Activated gamma-delta T cell treated with anti-CD3 and anti-CD28 coated beads, Interleukin-2, amount 50 U/mL, for 16 hours (primary cell): Measurements from ENCODE around the gene SLC27A4.

Experiments used
- DNase-seq: peaks from one replicate; pipeline ENCODE4 v3.0.0-alpha.2; 2020; ENCODE audit warnings: low read depth

The SLC27A4 gene

DNA sequence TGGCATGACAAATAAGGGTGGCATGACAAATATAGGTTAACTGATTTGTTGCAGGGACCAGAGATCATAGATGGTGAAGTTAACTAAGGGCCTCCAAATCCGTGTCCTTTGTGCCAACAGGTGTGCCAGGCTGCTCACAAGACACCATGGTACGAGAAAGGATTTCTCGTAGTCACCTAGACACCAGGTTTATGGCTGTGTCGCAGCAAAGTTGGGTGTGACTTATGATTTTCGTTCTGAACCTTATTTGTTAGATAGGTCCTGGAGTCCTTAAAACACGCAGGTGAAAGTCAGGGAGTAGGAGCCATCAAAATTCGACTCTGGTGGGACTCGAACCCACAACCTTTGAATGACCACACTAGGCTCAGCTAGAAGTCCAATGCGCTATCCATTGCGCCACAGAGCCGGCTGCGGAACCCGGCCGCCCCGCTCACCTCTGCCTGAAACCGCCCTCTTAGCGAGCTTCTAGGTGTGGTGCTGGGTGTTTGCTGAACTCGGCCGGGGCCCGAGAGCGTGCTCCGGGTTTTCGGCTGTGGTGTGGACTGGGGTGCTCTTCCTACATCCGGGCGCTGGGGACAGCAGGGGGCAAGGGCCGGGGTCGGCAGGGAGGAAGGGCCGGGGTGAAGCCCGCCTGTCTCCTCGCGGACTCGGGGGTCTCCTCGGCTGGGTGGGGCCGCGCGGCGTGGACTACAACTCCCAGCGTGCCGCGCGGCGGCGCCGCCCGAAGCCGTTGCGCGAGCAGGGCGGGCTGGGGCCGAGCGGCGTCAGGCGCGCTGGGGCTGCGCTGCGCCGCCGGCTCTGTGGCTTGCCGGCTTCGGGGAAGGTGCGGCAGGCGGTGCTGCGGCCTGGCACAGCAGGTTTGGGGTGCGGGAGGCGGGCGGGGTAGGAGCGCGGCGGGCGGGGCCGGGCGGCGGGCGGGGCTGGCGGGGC lies at the start of gene SLC27A4:
Gene SLC27A4 (plus strand): TSS at position 767 of the 930 bp plus-strand sequence. CDS start 2,606 bp downstream, outside the sequence.
- peak; percentile 65 for DNase-seq

DNA sequence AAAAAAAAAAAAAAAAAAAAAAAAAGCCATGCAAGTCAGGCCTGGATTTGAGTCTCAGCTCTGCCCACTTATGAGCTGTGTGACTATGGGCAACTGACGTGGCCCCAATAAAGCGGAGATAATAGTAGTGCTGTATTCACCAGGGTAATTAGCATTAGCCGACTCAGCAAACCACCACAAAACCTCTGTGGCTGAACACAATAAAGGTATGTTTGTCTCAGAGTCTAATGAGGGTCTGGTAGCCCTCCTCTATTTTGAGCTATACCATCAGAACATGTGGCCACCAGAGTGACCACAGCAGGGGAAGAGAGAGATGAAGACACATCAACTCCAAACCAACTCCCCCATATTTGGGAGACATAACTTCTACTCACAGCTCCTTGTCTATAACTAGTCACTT lies 48.3 kb upstream of the SLC27A4 start:
- no peak for DNase-seq

DNA sequence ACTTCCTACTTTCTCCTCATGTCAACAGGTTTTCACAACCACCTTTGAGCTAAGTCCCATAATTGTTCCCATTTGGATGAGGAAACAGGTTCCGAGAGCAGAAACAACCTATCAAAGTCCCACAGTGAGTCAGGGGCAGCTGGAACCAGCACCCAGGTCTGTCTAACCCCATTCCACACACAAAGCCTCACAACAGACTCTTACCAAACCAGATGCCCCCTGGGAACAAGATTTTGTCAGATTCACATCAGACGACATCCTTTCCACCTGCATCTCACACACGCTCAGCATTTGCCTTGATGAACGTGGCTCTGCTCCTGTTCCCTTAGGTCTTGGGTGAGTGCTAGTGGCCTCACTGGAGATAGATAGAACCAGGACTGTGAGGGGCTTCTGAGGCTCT lies 47.2 kb upstream of the SLC27A4 start:
- DNase-seq, result no peak

DNA sequence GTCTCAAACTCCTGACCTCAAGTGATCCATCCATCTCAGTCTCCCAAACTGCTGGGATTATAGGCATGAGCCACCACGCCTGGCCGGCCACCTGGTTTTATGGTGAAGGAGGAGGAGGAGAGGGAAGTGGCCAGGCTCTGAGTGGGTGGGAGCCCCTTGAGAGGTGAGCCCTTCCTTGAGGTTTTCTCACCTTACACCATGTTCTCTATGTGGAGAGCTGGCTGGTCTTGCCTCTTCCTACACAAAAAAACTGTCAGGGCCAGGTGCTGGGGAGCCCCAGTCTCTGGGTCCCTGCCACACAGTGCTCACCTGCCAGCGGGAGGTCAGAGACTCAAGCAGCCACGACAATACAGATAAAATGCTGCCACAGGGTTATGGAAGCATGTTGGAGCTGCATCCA lies 46.2 kb upstream of the SLC27A4 start:
- DNase-seq, result no peak

DNA sequence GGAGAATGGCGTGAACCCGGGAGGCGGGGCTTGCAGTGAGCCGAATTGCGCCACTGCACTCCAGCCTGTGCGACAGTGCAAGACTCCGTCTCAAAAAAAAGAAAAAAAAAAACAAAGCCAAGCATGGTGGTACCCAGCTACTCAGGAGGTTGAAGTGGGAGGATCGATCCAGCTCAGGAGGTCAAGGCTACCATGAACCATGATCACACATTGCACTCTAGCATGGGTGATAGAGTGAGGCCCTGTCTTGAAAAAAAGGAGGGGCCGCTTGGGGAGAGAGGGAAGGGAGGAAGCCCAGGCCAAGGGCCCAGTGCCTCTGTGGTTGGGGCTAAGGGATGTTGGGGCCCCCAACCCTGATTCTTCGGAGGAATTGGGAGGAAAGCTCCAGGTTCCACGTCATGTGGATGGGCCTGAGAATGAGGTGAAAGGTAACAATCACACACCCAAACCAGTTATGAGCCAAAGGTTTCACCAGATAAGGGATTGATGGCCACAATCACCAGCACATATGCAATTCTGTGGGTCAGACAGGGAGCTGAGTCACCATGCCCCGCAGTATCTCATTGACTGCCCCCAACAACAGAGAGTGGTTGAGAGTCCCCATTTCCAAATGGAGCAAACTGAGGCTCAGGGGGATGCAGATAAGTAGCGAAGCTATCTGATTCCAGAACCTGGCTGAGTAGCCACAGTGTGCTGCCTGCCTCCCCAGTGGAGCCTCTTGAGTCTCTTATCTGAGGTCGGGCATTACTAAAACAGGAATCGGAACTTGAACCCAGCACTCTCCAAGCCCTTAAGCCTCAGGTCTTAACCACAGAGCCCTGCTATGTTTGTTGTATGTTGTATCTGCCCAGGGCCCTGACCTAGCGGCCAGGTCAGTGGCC lies 43.7 kb upstream of the SLC27A4 start:
- no peak for DNase-seq

DNA sequence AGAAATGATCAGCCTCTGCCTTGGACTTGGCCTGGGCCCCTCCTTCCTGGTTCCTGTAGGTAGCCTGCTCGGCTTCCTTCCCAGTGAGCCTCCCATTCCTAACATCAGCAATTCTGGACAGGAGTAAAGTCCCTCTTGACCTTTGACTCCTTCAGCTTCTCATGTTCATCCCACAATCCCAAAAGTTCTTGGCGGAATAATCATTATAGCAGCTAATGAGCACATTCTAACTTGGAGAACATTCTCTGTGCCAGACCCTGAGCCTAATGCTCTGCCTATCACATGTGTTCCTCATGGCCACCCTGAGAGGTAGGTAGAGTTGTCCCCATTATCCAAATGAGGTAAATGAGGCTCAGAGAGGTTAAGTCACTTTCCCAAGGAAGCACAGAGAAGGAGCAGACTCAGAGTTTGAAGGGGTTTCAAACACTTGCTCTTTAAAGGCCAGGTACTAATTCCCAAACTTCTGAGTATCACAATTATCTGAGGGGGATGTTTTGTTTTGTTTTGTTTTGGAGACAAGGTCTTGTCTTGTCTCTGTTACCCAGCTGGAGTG lies 43.0 kb upstream of the SLC27A4 start:
- no peak for DNase-seq

DNA sequence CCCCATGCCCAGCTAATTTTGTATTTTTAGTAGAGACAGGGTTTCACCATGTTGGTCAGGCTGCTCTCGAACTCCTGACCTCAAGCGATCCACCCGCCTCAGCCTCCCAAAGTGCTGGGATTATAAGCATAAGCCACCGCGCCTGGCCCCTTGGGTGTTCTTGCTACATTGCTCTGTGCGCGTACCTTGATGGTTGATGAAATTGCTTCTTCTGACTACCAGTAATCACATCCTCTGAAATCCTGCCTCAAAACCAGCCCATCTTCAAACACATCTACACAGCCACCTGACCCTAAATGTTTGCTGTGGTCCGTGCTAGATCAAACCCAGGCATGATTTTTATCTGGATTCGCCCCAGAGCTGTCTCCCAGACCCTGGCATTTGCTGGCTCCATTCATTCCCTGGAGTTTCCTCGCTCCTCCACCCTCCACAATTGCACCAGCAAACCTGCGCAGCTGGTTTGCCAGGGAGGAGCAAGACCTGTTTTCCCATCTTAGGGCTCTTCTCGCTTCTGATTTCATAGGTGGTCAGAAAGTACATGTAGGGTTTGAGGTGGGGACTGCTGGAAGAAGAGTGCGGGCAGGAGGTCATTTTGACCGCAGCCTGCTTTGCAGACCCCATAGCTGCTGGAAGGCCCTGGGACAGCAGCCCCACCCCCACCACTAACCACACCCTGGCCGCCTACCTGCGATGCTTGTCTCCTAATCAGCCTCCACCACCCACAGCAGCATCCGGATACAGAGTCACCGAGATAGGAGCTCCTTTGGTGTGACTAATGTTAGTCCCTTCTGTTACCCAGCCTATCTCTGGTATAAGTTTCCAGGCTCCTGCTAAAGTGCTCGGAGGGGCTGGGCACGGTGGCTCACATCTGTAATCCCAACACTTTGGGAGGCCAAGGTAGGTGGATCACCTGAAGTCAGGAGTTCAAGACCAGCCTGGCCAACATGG lies 41.5 kb upstream of the SLC27A4 start:
- no peak for DNase-seq

DNA sequence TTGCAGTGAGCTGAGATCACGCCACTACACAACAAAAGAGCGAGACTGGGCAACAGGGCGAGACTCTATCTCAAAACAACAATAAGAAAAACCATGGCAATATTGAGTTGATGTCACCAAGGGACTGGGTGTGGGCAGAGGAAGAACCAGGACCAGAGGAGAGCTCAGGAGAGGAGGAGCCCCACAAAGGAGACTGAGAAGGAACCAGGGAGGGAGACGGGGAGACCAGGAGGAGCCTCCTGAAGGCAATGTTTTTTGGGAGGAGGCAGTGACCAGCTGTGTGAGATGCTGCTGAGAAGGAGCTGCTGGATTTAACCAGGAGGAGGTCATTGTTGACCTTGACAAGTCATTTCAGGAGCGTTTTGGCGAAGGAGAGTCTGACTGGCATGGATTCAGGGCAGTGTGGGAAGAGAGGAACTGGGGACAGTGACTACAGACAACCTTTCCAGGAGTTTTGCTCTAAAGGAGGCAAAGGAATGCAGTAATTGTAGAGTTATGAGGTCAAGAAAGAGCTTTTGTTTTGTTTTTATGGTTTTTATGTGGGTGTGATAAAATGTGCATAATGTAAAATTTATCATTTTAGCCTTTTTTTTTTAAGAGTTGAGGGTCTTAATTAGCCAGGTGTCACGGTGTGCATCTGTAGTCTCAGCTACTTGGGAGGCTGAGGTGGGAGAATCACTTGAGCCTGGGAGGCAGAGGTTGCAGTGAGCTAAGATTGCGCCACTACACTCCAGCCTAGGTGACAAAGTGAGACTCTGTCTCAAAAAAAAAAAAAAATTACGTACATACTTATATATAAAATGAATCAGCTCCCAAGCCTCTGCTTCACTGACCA lies 36.0 kb upstream of the SLC27A4 start:
- DNase-seq, result no peak

DNA sequence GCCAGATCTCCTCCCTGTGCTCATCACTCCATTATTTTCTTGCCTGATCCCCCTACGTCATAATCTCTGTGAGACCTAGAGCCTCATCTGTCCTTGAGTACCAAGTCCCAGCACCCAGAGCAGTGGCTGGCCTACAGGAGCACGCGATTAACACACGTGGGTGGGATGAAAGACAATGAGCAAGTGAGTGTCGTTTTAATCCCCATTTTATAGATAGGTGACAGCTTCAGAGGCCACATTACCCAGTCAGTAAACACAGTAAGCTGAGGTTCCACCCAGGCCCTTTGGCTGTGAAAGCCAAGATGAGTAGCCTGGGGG lies 35.4 kb upstream of the SLC27A4 start:
- DNase-seq, result no peak

DNA sequence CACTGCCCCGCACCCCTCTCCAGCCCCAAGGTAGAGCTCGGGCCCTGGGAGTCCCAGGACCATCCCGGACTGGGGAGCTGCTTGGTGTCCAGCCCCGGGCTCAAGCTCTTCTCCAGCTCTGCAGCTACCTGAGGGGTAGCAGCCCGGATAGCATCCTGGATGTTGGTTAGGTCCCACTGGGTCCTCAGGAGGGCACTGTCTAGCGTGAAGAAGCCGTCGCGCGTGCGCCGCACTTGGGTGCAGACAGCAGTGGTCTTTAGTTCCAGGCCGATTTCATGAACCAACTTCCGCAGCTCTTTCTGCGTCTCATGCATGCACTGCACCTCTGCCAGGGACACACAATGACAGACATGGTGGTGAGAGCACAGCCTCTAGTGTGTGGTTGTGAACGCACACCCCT lies 30.8 kb upstream of the SLC27A4 start:
- DNase-seq, result no peak

DNA sequence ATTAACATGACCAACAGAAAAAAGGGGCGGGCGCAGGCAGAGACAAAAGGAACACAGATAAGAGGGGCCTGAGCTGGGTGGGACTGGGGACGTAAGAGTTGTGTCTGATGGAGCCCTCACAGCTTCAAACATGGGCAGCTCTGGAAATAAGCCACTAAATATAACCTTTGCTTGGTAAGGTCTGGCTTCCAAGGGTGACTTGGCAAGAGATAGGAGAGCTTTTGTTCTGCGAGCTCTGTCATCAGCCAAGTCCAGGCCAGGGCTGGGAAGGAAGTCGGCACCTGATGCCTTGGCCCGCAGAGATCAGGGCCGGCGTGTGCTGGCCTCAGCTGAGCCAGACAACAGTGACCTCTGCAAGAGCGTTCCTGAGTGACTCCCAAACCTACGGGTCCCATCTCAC lies 29.9 kb upstream of the SLC27A4 start:
- DNase-seq, result no peak

DNA sequence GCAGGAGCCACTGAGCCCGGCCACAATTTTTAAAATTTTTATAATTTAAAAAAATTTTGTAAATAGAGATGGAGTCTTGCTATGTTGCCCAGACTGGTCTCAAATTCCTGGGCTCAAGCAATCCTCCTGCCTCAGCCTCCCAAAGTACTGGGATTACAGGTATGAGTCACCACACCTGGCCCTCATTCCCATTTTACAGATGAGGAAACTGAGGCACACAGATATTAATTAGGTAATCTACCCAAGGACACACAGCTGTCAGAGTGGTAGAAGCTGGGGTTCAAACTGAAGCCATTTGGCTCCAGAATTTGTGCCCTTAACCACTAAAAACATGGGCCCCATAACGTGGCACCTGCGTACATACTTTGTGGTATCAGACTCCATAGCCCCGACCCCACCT lies 25.6 kb upstream of the SLC27A4 start:
- DNase-seq, result no peak

DNA sequence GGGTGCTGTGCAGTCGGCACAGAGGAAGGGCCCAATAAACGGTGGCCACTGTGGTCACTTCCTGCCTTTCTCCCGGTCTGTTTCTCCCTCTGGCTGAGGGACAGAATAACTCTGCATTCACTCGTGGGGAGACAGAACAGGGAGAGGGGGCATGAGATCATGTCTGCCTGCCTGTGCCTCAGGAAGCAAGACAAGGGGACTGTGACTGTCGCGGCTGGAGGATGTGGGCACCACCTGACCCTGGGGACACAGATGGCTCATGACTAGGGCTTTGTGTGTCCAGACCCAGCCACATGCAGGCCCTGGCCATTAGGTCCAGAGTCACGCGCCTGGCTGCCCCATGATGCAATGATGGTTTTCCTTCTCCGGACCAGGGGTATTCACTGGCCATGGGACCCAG lies 23.9 kb upstream of the SLC27A4 start:
- no peak for DNase-seq

DNA sequence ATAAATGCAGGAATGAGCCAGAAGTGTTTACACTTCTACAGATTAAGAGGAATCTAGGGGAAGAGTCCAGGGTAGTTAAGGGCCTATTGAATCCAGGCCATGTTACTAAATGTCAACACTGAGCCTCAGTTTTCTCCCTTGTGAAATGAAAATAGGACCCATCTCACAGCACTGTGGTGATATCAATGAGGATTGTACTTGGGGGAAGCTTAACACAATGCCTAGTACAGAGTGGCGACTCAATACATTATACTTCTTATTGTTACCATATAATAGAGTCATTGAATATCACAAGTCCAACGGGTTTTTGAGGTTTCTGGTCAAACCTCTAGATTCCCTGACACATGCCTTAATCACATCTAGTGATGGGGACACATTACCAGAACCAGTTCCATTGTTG lies 22.7 kb upstream of the SLC27A4 start:
- no peak for DNase-seq

DNA sequence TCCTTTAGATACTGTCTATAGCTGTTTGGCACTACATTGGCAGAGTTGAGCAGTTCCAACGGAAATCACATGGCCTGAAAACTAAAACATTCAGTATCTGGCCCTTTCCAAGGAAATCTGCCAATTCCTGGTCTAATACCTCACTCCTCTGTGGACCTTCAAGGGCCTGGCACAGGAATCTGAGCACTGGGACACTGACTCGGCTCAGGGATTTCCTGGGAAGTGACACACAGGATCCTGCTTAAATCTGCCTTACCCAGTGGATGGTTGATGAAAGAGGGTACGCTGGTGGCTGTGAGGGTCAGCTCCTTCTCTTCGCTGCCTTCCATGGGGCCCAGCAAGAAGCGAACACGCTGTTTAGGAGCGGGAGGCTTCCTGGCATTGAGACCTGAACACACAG lies 19.0 kb upstream of the SLC27A4 start:
- DNase-seq, result no peak

DNA sequence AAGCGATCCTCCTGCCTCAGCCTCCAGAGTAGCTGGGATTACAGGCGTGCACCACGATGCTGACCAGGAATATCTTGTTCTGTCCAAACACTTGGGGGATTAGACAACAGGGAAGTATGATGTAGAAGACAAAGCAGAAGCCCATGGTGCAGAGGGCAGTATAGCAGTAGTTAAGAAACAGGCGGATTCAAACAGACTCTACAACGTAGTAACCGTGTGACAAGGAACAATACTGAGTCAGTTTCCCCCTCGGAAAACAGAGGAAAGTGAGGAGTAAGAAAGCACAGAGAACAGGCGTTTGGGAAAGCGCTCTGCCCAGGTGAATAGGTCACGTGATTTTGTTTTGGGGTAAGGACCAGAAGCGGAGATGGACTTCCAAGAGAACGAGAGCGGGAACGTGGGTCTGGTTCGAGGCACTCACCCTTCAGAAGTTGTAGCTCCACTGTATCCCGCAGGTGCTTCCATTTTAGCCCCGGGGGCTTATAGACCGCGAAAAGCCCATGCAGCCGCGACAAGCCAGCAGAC lies 18.4 kb upstream of the SLC27A4 start:
- DNase-seq, result no peak

DNA sequence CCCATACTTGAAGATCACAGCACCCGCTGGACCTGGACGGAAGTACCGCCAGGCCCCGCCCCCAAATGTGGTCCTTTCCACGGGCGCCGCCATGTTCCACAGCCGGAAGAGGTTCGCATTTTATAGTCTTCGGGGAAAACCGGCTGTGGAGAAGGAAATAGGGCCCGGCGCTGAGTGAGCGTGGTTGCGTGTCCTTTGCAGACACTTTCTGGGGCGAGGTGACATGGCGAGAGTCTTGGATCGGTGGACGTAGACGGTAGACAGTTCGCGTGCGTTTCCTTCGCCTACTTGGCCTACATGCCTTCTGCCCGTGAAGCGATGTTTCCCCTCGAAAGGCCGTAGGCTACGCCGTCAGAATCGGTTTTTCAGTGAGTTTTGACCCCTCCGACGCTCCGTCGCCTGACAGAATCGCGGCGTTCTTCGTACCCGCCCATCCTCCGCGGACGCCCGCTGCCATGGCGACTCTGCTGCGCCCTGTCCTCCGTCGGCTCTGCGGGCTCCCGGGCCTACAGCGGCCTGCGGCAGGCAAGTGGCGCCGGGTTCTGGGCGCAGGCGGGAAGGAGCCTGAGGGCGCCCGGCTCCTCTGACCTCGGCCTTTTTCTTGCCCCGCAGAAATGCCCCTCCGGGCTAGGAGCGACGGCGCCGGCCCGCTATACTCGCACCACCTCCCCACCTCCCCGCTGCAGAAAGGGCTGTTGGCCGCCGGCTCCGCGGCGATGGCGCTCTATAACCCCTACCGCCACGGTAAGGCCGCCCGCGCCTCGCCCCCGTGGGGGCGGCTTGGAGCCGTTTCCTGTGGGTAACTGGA lies 17.7 kb upstream of the SLC27A4 start, which contains the start of the genes COQ4 and TRUB2:
Gene COQ4 (plus strand): TSS at position 436 of the 808 bp plus-strand sequence. CDS start 20 bp downstream, at position 456.
Gene TRUB2 (minus strand): TSS at position 44 of the 808 bp plus-strand sequence. CDS start 39 bp downstream, at position 5.
- peak; percentile 91 for DNase-seq

DNA sequence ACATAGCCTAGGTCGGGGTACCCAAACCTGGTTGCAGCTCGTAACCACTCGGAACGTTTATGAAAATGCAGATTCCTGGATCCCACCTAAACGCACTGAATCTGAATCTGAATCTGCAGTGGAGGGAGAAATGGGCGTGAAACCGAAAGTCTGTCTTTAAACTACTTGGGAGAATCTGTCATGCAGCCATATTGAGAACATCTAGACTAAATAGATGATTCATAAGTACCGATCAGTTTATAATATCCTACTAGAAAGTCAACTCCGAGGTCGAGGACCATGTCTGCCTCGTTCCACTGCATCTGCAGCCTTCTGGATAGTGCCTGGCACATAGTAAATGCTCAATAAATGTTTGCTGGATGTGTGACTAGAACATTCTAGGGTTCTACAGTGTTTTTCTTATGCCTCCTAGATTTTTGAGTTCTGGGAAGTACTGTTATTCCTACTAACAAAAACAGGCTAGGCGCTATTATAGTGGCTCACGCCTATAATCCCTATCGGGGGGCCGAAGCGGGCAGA lies 17.1 kb upstream of the SLC27A4 start:
- DNase-seq, result no peak

DNA sequence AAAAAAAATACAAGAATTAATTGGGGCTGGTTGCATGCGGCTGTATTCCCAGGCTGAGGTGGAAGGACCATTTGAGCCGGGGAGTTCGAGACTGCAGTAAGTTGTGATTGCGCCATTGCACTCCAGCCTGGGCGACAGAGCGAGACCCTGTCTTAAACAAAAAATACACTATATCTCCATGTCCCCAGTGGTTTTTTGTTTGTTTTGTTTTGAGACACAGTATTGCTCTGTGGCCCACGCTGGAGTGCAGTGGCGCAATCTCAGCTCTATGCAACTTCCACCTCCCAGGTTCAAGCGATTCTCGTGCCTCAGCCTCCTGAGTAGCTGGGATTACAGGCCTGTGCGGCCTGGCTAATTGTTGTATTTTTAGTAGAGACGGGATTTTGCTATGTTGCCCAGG lies 16.5 kb upstream of the SLC27A4 start:
- DNase-seq, result no peak
